Activated CD4-positive, alpha-beta T cell treated with anti-CD3 and anti-CD28 coated beads, Interleukin-2, amount 50 U/mL, for 48 hours (primary cell): ENCODE data around the gene AOPEP.

Experiments
- DNase-seq, 2 experiments: peaks; one replicate each; pipeline ENCODE4 v3.0.0-alpha.2; 2020

The AOPEP gene

GRCh38 chr9:95025213-95026147 lies 299.0 kb downstream of the AOPEP start:
- no peak for DNase-seq

GRCh38 chr9:95026148-95026524 lies 299.6 kb downstream of the AOPEP start:
- no peak for DNase-seq

- no peak for DNase-seq
Observed at GRCh38 chr9:95027914-95028852, 301.7 kb downstream of the AOPEP start.

GRCh38 chr9:95028853-95029219 lies 302.3 kb downstream of the AOPEP start:
- DNase-seq, result no peak

GRCh38 chr9:95029288-95029687 lies 302.8 kb downstream of the AOPEP start:
- no peak for DNase-seq

- DNase-seq, result no peak
Observed at GRCh38 chr9:95029720-95030119, 303.2 kb downstream of the AOPEP start.

GRCh38 chr9:95030344-95030743 lies 303.8 kb downstream of the AOPEP start:
- no peak for DNase-seq

- DNase-seq, result no peak
Observed at GRCh38 chr9:95030920-95031642, 304.6 kb downstream of the AOPEP start.

- DNase-seq, result no peak
Observed at GRCh38 chr9:95031711-95032461, 305.4 kb downstream of the AOPEP start.

- DNase-seq, result no peak
Observed at GRCh38 chr9:95032580-95033341, 306.3 kb downstream of the AOPEP start.

- no peak for DNase-seq
Observed at GRCh38 chr9:95035846-95036245, 309.3 kb downstream of the AOPEP start.

GRCh38 chr9:95036676-95037075 lies 310.2 kb downstream of the AOPEP start:
- no peak for DNase-seq

GRCh38 chr9:95037789-95038521 lies 311.5 kb downstream of the AOPEP start:
- DNase-seq, result no peak

- DNase-seq, result no peak
Observed at GRCh38 chr9:95038666-95039065, 312.2 kb downstream of the AOPEP start.

GRCh38 chr9:95040106-95040505 lies 313.6 kb downstream of the AOPEP start:
- no peak for DNase-seq

GRCh38 chr9:95043826-95044225 lies 317.3 kb downstream of the AOPEP start:
- no peak for DNase-seq

- no peak for DNase-seq
Observed at GRCh38 chr9:95044731-95045508, 318.4 kb downstream of the AOPEP start.

GRCh38 chr9:95045751-95046150 lies 319.3 kb downstream of the AOPEP start:
- no peak for DNase-seq

- DNase-seq, result no peak
Observed at GRCh38 chr9:95047452-95048224, 321.1 kb downstream of the AOPEP start.
